Caco-2 (cell line): ENCODE measurements around the gene AHRR. TPM values are rescaled to one million over a fixed set of nuclear protein-coding genes. Genes with fewer than 3 reads are reported as not detected.

Source experiments
- BruUV-seq: library from RNA; stranded (reverse); fragments of 400-500 nt; replicated peaks from 2 replicates; lab custom pipeline; 2021; lab: Mats Ljungman, UMichigan
- CTCF ChIA-PET: fragments of 300-600 bp; sonication (Branson Sonifier 250); formaldehyde crosslinking; loops from one replicate; lab custom pipeline; 2022; ENCODE audit warnings: antibody characterized with exemption; lab: Charles Lee
- POLR2A ChIA-PET: fragments of 300-600 bp; sonication (Branson Sonifier 250); formaldehyde crosslinking; loops from one replicate; lab custom pipeline; 2022; ENCODE audit warnings: antibody characterized with exemption; lab: Charles Lee
- DNase-seq, 2 experiments: peaks; one replicate each; pipeline versions ENCODE4 v3.0.0 to v3.0.0-alpha.2; 2020 to 2022
- H3K27me3 ChIP-seq: replicated peaks from 2 replicates; pipeline ENCODE4 v1.6.0; 2011; ENCODE audit warnings: low read length; ENCODE audit not compliant: control insufficient read depth, insufficient read depth
- H3K36me3 ChIP-seq: 2 replicates; pipeline ENCODE4 v1.5.1; 2011; ENCODE audit warnings: low read length; ENCODE audit not compliant: control insufficient read depth, insufficient read depth
- H3K4me1 ChIP-seq: fragments of 250-450 bp; sonication (Bioruptor Pico); 2 replicates; pipeline ENCODE4 v1.5.1; 2020; ENCODE audit warnings: mild to moderate bottlenecking
- H3K4me3 ChIP-seq: 2 replicates; pipeline ENCODE4 v1.5.1; 2011; ENCODE audit warnings: low read depth, mild to moderate bottlenecking, control low read depth, low read length
- H3K9me3 ChIP-seq: fragments of 250-450 bp; sonication (Bioruptor Pico); 2 replicates; pipeline ENCODE4 v1.5.1; 2020; ENCODE audit warnings: mild to moderate bottlenecking, moderate library complexity
- H3K27ac Mint-ChIP-seq: one replicate; pipeline ENCODE4 v1.8.0; 2022; ENCODE audit warnings: mixed read lengths; ENCODE audit not compliant: unreplicated experiment
- H3K27me3 Mint-ChIP-seq: one replicate; pipeline ENCODE4 v1.8.0; 2022; ENCODE audit warnings: mixed read lengths; ENCODE audit not compliant: insufficient read depth, unreplicated experiment
- H3K36me3 Mint-ChIP-seq: one replicate; pipeline ENCODE4 v1.8.0; 2022; ENCODE audit warnings: mild to moderate bottlenecking, mixed read lengths; ENCODE audit not compliant: insufficient read depth, unreplicated experiment
- H3K4me1 Mint-ChIP-seq: one replicate; pipeline ENCODE4 v1.8.0; 2022; ENCODE audit warnings: low read depth, mixed read lengths; ENCODE audit not compliant: unreplicated experiment
- H3K4me3 Mint-ChIP-seq: one replicate; pipeline ENCODE4 v1.8.0; 2022; ENCODE audit warnings: mild to moderate bottlenecking, moderate library complexity, mixed read lengths; ENCODE audit not compliant: unreplicated experiment
- H3K9me3 Mint-ChIP-seq: one replicate; pipeline ENCODE4 v1.8.0; 2022; ENCODE audit warnings: mixed read lengths; ENCODE audit not compliant: unreplicated experiment
- CTCF ChIP-seq, 2 experiments: fragments of 200-600 bp in 1 of 2; IDR thresholded peaks; 1 replicate in 1 of 2; 2 replicates in 1 of 2; pipeline versions ENCODE4 v1.5.1 to v1.8.0; 2011 to 2022; ENCODE audit warnings: antibody characterized with exemption in 1 of 2, control low read depth in 1 of 2, inconsistent platforms in 1 of 2, low read depth in 1 of 2, low read length in 1 of 2, mild to moderate bottlenecking in 1 of 2, moderate library complexity in 1 of 2; ENCODE audit not compliant: insufficient read depth in 1 of 2, severe bottlenecking in 1 of 2, unreplicated experiment in 1 of 2
- intact Hi-C: fragments of 100-400 bp; cut with micrococcal nuclease; formaldehyde crosslinking; loops from one replicate; pipeline ENCODE4 v1.10.0; 2022; ENCODE audit not compliant: unreplicated experiment
- total RNA-seq: library from RNA; stranded (reverse); gene quantifications from 2 replicates; pipeline ENCODE4 v1.2.3, GENCODE V29; 2022

Gene AHRR
- total RNA-seq, 1 experiment from 2014 or later, result 1.1 TPM

- no peak for TF ChIP-seq CTCF (IDR thresholded peaks at IDR 0.05; ENCODE audit: insufficient read depth in 1 of 2, low read depth in 1 of 2, low read length in 1 of 2, severe bottlenecking in 1 of 2, unreplicated experiment in 1 of 2)
- H3K36me3 ChIP-seq, result no peaks in the 10 kb centered on the region
- H3K9me3 ChIP-seq, result peaks cover 9% of the 10 kb centered on the region
- ChIA-PET CTCF (no interaction called here), POLR2A (no interaction called here)
- Mint-ChIP-seq H3K27ac (no peak overlapping the region), H3K4me1 (no peaks in the 10 kb centered on the region), H3K9me3 (peaks cover 9% of the 10 kb centered on the region), H3K36me3 (no peaks in the 10 kb centered on the region), H3K27me3 (no peaks in the 10 kb centered on the region), H3K4me3 (no peak overlapping the region)
- H3K27me3 ChIP-seq, result no peaks in the 10 kb centered on the region
- no TSS peak for BruUV-seq
- no peak overlapping the region for H3K4me3 ChIP-seq
- no peaks in the 10 kb centered on the region for H3K4me1 ChIP-seq
- no peak for DNase-seq
- intact Hi-C loops, result no loop called here
Measured at GRCh38 chr5:362189-362588, 40.7 kb downstream of the AHRR start.

GRCh38 chr5:362978-363765, 41.7 kb downstream of the AHRR start:
- Histone ChIP-seq H3K36me3 (no peaks in the 10 kb centered on the region), H3K9me3 (peaks cover 9% of the 10 kb centered on the region), H3K4me3 (no peak overlapping the region), H3K27me3 (no peaks in the 10 kb centered on the region), H3K4me1 (no peaks in the 10 kb centered on the region)
- Mint-ChIP-seq H3K27ac (no peak overlapping the region), H3K9me3 (peaks cover 9% of the 10 kb centered on the region), H3K4me3 (no peak overlapping the region), H3K27me3 (peaks cover 2% of the 10 kb centered on the region), H3K36me3 (no peaks in the 10 kb centered on the region), H3K4me1 (no peaks in the 10 kb centered on the region)
- no peak for DNase-seq
- intact Hi-C loops, result no loop called here
- ChIA-PET POLR2A (no interaction called here), CTCF (no interaction called here)
- no TSS peak for BruUV-seq
- TF ChIP-seq CTCF (IDR thresholded peaks at IDR 0.05; ENCODE audit: insufficient read depth in 1 of 2, low read depth in 1 of 2, low read length in 1 of 2, severe bottlenecking in 1 of 2, unreplicated experiment in 1 of 2), result no peak

GRCh38 chr5:364497-364896, 43.0 kb downstream of the AHRR start:
- no TSS peak for BruUV-seq
- POLR2A ChIA-PET, result no interaction called here
- no peaks in the 10 kb centered on the region for H3K27me3 ChIP-seq
- H3K36me3 ChIP-seq, result no peaks in the 10 kb centered on the region
- H3K27me3 Mint-ChIP-seq, result peaks cover 7% of the 10 kb centered on the region
- peaks cover 9% of the 10 kb centered on the region for H3K9me3 Mint-ChIP-seq
- no peak overlapping the region for H3K4me3 ChIP-seq
- no peaks in the 10 kb centered on the region for H3K36me3 Mint-ChIP-seq
- no peaks in the 10 kb centered on the region for H3K4me1 ChIP-seq
- peaks cover 9% of the 10 kb centered on the region for H3K9me3 ChIP-seq
- CTCF ChIA-PET, result no interaction called here
- no peak for DNase-seq
- no peak for TF ChIP-seq CTCF (IDR thresholded peaks at IDR 0.05; ENCODE audit: insufficient read depth in 1 of 2, low read depth in 1 of 2, low read length in 1 of 2, severe bottlenecking in 1 of 2, unreplicated experiment in 1 of 2)
- no peaks in the 10 kb centered on the region for H3K4me1 Mint-ChIP-seq
- H3K27ac Mint-ChIP-seq, result no peak overlapping the region
- intact Hi-C loops, result no loop called here
- H3K4me3 Mint-ChIP-seq, result no peak overlapping the region
